Frontal cortex (tissue), 1 donor: Measurements from ENCODE around the gene NETO2. TPM values are rescaled to one million over a fixed set of nuclear protein-coding genes. Genes with fewer than 3 reads are reported as not detected.

Experiments used
- total RNA-seq: library from RNA; depleted of rRNA; stranded (reverse); fragments of >200 nt; gene quantifications from one replicate; pipeline ENCODE4 v1.2.3, GENCODE V29; 2014

The NETO2 gene
- total RNA-seq, 1 donor from 2014 or later, result 169 TPM

Other genes with a start within 250 kb of the NETO2 start
- gene DNAJA2, start 170.3 kb downstream of the NETO2 start, total RNA-seq, result 128 TPM